Hepatocyte (in vitro differentiated cells): ENCODE measurements around the gene CLEC2D. TPM values are rescaled to one million over a fixed set of nuclear protein-coding genes. Genes with fewer than 3 reads are reported as not detected.

Experiments used
- DNase-seq: peaks from one replicate; pipeline ENCODE4 v3.0.0-alpha.2; 2016; ENCODE audit warnings: low spot score
- H2AFZ ChIP-seq: fragments of 200-600 bp; sonication (generic); 2 replicates; pipeline ENCODE4 v1.6.0; 2016; ENCODE audit warnings: antibody characterized with exemption, mild to moderate bottlenecking
- H3K27ac ChIP-seq: fragments of 200-600 bp; sonication (generic); 2 replicates; pipeline ENCODE4 v1.5.1; 2016; ENCODE audit warnings: mild to moderate bottlenecking
- H3K27me3 ChIP-seq: fragments of 200-600 bp; sonication (generic); 2 replicates; pipeline ENCODE4 v1.6.1; 2016
- H3K36me3 ChIP-seq: fragments of 200-600 bp; sonication (generic); replicated peaks from 2 replicates; pipeline ENCODE4 v1.5.1; 2016; ENCODE audit warnings: low read depth; ENCODE audit not compliant: insufficient read depth
- H3K4me1 ChIP-seq: fragments of 200-600 bp; sonication (generic); 2 replicates; pipeline ENCODE4 v1.5.1; 2016; ENCODE audit warnings: mild to moderate bottlenecking, moderate library complexity; ENCODE audit not compliant: insufficient read depth
- H3K4me2 ChIP-seq: fragments of 200-600 bp; sonication (generic); 2 replicates; pipeline ENCODE4 v1.6.0; 2016
- H3K4me3 ChIP-seq: fragments of 200-600 bp; sonication (generic); 2 replicates; pipeline ENCODE4 v1.5.1; 2016; ENCODE audit warnings: mild to moderate bottlenecking
- H3K79me2 ChIP-seq: fragments of 200-600 bp; sonication (generic); 2 replicates; pipeline ENCODE4 v1.6.0; 2017; ENCODE audit warnings: mild to moderate bottlenecking
- H3K9me2 ChIP-seq: fragments of 200-600 bp; sonication (generic); replicated peaks from 2 replicates; pipeline ENCODE4 v1.6.0; 2017; ENCODE audit warnings: mild to moderate bottlenecking; ENCODE audit not compliant: insufficient read depth
- H3K9me3 ChIP-seq: fragments of 200-600 bp; sonication (generic); 2 replicates; pipeline ENCODE4 v1.5.1; 2016; ENCODE audit warnings: low read depth, mild to moderate bottlenecking
- H4K20me1 ChIP-seq: fragments of 200-600 bp; sonication (generic); 2 replicates; pipeline ENCODE4 v1.6.0; 2016; ENCODE audit warnings: mild to moderate bottlenecking; ENCODE audit not compliant: insufficient read depth, poor library complexity, severe bottlenecking
- CTCF ChIP-seq: fragments of 200-600 bp; sonication (generic); IDR thresholded peaks from 2 replicates; pipeline ENCODE4 v1.5.1; 2016; ENCODE audit warnings: antibody characterized with exemption, mild to moderate bottlenecking; ENCODE audit not compliant: poor library complexity
- EZH2 ChIP-seq: fragments of 200-600 bp; sonication (generic); IDR thresholded peaks from 2 replicates; pipeline ENCODE4 v1.6.1; 2016; ENCODE audit warnings: antibody characterized with exemption, mild to moderate bottlenecking, borderline replicate concordance
- EZH2phosphoT487 ChIP-seq: fragments of 200-600 bp; sonication (generic); IDR thresholded peaks from one replicate; pipeline ENCODE4 v1.6.1; 2018; ENCODE audit warnings: antibody characterized with exemption, mild to moderate bottlenecking, low read depth, moderate library complexity; ENCODE audit not compliant: unreplicated experiment, severe bottlenecking
- WGBS: methylation state at CpG from one replicate; pipeline ENCODE4 v1.1.6; 2016; ENCODE audit warnings: low lambda C conversion rate; ENCODE audit errors: missing lambda C conversion rate; 5-methylcytosine and 5-hydroxymethylcytosine counted together
- polyA plus RNA-seq: library from polyadenylated mRNA; unstranded; fragments of >200 nt; fragmentation: Nextera tagmentation; extraction: Ambion mirVana; gene quantifications from 2 replicates; pipeline ENCODE4 v1.2.1, GENCODE V29; 2016
- total RNA-seq: library from RNA; depleted of rRNA; stranded (reverse); fragments of >200 nt; gene quantifications from 2 replicates; pipeline ENCODE4 v1.2.3, GENCODE V29; 2014

The CLEC2D gene
- 5.7 and 6.0 TPM in 2 replicates for total RNA-seq
- polyA plus RNA-seq, result 3.7 and 3.9 TPM in 2 replicates

GRCh38 chr12:9669534-9669933, at the start of gene CLEC2D:
Gene CLEC2D (plus strand): TSS chr12:9669713. CDS start chr12:9669735, 22 bp downstream.
- H3K4me2 ChIP-seq, result no peak within 1 kb of the TSS
- H4K20me1 ChIP-seq, result no peaks in the 10 kb centered on the region
- DNase-seq, result no peak
- TF ChIP-seq CTCF (no peak), EZH2phosphoT487 (no peak), EZH2 (no peak)
- no peaks in the 10 kb centered on the region for H3K4me1 ChIP-seq
- 95% methylated on average over 4 of the region's 4 CpGs for WGBS
- H3K36me3 ChIP-seq, result no peaks in the 10 kb centered on the region
- no peak within 1 kb of the TSS for H3K27ac ChIP-seq
- no peaks in the 10 kb centered on the region for H3K9me2 ChIP-seq
- H3K9me3 ChIP-seq, result no peaks in the 10 kb centered on the region
- H2AFZ ChIP-seq, result no peak within 1 kb of the TSS
- H3K4me3 ChIP-seq, result no peak within 1 kb of the TSS
- no peaks in the 10 kb centered on the region for H3K27me3 ChIP-seq
- no peaks in the 10 kb centered on the region for H3K79me2 ChIP-seq

- no peak for TF ChIP-seq CTCF
- TF ChIP-seq EZH2phosphoT487, result no peak
- no peak for TF ChIP-seq EZH2
- Histone ChIP-seq H4K20me1 (no peaks in the 10 kb centered on the region), H3K4me3 (no peak overlapping the region)
These were observed 44.5 kb upstream of the CLEC2D start for GRCh38 chr12:9625019-9625418.

GRCh38 chr12:9626291-9626690, 43.2 kb upstream of the CLEC2D start:
- Histone ChIP-seq H3K4me2 (no peak overlapping the region), H3K4me3 (no peak overlapping the region), H3K9me3 (no peaks in the 10 kb centered on the region), H3K27ac (no peak overlapping the region), H4K20me1 (no peaks in the 10 kb centered on the region), H3K4me1 (no peaks in the 10 kb centered on the region), H3K36me3 (no peaks in the 10 kb centered on the region), H2AFZ (no peak overlapping the region), H3K27me3 (no peaks in the 10 kb centered on the region), H3K9me2 (no peaks in the 10 kb centered on the region), H3K79me2 (no peaks in the 10 kb centered on the region)
- no peak for TF ChIP-seq EZH2phosphoT487
- no peak for TF ChIP-seq EZH2
- TF ChIP-seq CTCF, result no peak
- DNase-seq, result no peak

More at GRCh38 chr12:9625019-9625418, 44.5 kb upstream of the CLEC2D start:
- Histone ChIP-seq H3K79me2 (no peaks in the 10 kb centered on the region), H3K9me2 (no peaks in the 10 kb centered on the region), H3K9me3 (no peaks in the 10 kb centered on the region), H3K4me1 (no peaks in the 10 kb centered on the region), H2AFZ (no peak overlapping the region), H3K27me3 (no peaks in the 10 kb centered on the region), H3K36me3 (no peaks in the 10 kb centered on the region), H3K4me2 (no peak overlapping the region), H3K27ac (no peak overlapping the region)
- DNase-seq, result no peak
- WGBS, result 94% methylated on average over 3 of the region's 3 CpGs

- H3K36me3 ChIP-seq, result no peaks in the 10 kb centered on the region
- H3K27ac ChIP-seq, result no peak overlapping the region
- H2AFZ ChIP-seq, result no peak overlapping the region
- TF ChIP-seq EZH2phosphoT487 (no peak), EZH2 (no peak), CTCF (no peak)
- no peaks in the 10 kb centered on the region for H3K9me2 ChIP-seq
- no peaks in the 10 kb centered on the region for H3K9me3 ChIP-seq
- H3K4me1 ChIP-seq, result no peaks in the 10 kb centered on the region
- H3K4me2 ChIP-seq, result no peak overlapping the region
- no peaks in the 10 kb centered on the region for H3K79me2 ChIP-seq
- DNase-seq, result no peak
- WGBS, result 85% methylated on average over 2 of the region's 2 CpGs
- H3K27me3 ChIP-seq, result no peaks in the 10 kb centered on the region
- no peaks in the 10 kb centered on the region for H4K20me1 ChIP-seq
- H3K4me3 ChIP-seq, result no peak overlapping the region
These were observed 42.7 kb upstream of the CLEC2D start for GRCh38 chr12:9626821-9627220.
